HG02852 (cell line): ENCODE data around the gene ZBTB11.
"Not testable (repeated sequence)": the region's sequence is repeated elsewhere in the genome, so short reads cannot be mapped to it uniquely, and the experiment has no call there.

Experiments used
- ATAC-seq: cut with Tn5 transposase; IDR thresholded peaks from one replicate; pipeline ENCODE4 v1.9.1; 2021; ENCODE audit warnings: mild to moderate bottlenecking, moderate library complexity; ENCODE audit not compliant: unreplicated experiment

ZBTB11 gene

GRCh38 chr3:101646726-101647125 lies 30.2 kb downstream of the ZBTB11 start:
- ATAC-seq = no peak

GRCh38 chr3:101643861-101644613 lies 32.9 kb downstream of the ZBTB11 start:
- no peak for ATAC-seq

- no peak for ATAC-seq
Observed at GRCh38 chr3:101643009-101643844, 33.7 kb downstream of the ZBTB11 start.

GRCh38 chr3:101642441-101642840 lies 34.5 kb downstream of the ZBTB11 start:
- no peak for ATAC-seq

- not testable (repeated sequence) for ATAC-seq
Observed at GRCh38 chr3:101641397-101642115, 35.4 kb downstream of the ZBTB11 start.

GRCh38 chr3:101640256-101640655 lies 36.7 kb downstream of the ZBTB11 start:
- ATAC-seq = no peak

GRCh38 chr3:101639280-101639963 lies 37.5 kb downstream of the ZBTB11 start:
- ATAC-seq = no peak

GRCh38 chr3:101638261-101638745 lies 38.6 kb downstream of the ZBTB11 start:
- no peak for ATAC-seq

- ATAC-seq = no peak
Observed at GRCh38 chr3:101637451-101637850, 39.5 kb downstream of the ZBTB11 start.

- ATAC-seq = peak; percentile 96
Observed at GRCh38 chr3:101635954-101636798, 40.8 kb downstream of the ZBTB11 start.

- ATAC-seq = no peak
Observed at GRCh38 chr3:101635345-101635744, 41.6 kb downstream of the ZBTB11 start.

GRCh38 chr3:101634591-101635196 lies 42.2 kb downstream of the ZBTB11 start:
- no peak for ATAC-seq

- no peak for ATAC-seq
Observed at GRCh38 chr3:101633186-101633585, 43.7 kb downstream of the ZBTB11 start.

GRCh38 chr3:101632586-101632985 lies 44.3 kb downstream of the ZBTB11 start:
- no peak for ATAC-seq

- ATAC-seq = not testable (repeated sequence)
Observed at GRCh38 chr3:101631959-101632358, 45.0 kb downstream of the ZBTB11 start.

- ATAC-seq = no peak
Observed at GRCh38 chr3:101631098-101631796, 45.7 kb downstream of the ZBTB11 start.

- no peak for ATAC-seq
Observed at GRCh38 chr3:101629219-101629618, 47.7 kb downstream of the ZBTB11 start.

GRCh38 chr3:101625879-101626278 lies 51.1 kb downstream of the ZBTB11 start:
- ATAC-seq = no peak

GRCh38 chr3:101624857-101625256 lies 52.1 kb downstream of the ZBTB11 start:
- ATAC-seq = no peak
